GM21381 (cell line): ENCODE data around the gene HIVEP1.

Source experiments
- ATAC-seq: cut with Tn5 transposase; IDR thresholded peaks from one replicate; pipeline ENCODE4 v1.9.1; 2021; ENCODE audit warnings: mild to moderate bottlenecking, moderate library complexity; ENCODE audit not compliant: unreplicated experiment

HIVEP1 gene

GRCh38 chr6:12012038-12012557, at the start of gene HIVEP1:
Gene HIVEP1, plus strand, starts transcription at chr6:12012312. Its CDS starts 3,317 bp downstream, at chr6:12015629.
- ATAC-seq, result no peak

GRCh38 chr6:11963756-11964500, 48.2 kb upstream of the HIVEP1 start:
- no peak for ATAC-seq

GRCh38 chr6:11964729-11965335, 47.3 kb upstream of the HIVEP1 start:
- no peak for ATAC-seq

- ATAC-seq, result no peak
These were observed 46.6 kb upstream of the HIVEP1 start for GRCh38 chr6:11965499-11965898.

- ATAC-seq, result peak; percentile 62
These were observed 43.8 kb upstream of the HIVEP1 start for GRCh38 chr6:11968241-11968806.

GRCh38 chr6:11969092-11969491, 43.0 kb upstream of the HIVEP1 start:
- no peak for ATAC-seq

GRCh38 chr6:11970114-11970513, 42.0 kb upstream of the HIVEP1 start:
- no peak for ATAC-seq

- ATAC-seq, result no peak
These were observed 41.0 kb upstream of the HIVEP1 start for GRCh38 chr6:11971154-11971553.

GRCh38 chr6:11972270-11972669, 39.8 kb upstream of the HIVEP1 start:
- no peak for ATAC-seq

GRCh38 chr6:11972806-11973205, 39.3 kb upstream of the HIVEP1 start:
- no peak for ATAC-seq

GRCh38 chr6:11973238-11973637, 38.9 kb upstream of the HIVEP1 start:
- no peak for ATAC-seq

- ATAC-seq, result no peak
These were observed 38.0 kb upstream of the HIVEP1 start for GRCh38 chr6:11974089-11974488.

- peak; percentile 75 for ATAC-seq
These were observed 36.6 kb upstream of the HIVEP1 start for GRCh38 chr6:11975353-11975977.

- no peak for ATAC-seq
These were observed 35.6 kb upstream of the HIVEP1 start for GRCh38 chr6:11976489-11976888.

GRCh38 chr6:11977193-11977592, 34.9 kb upstream of the HIVEP1 start:
- ATAC-seq, result no peak

- no peak for ATAC-seq
These were observed 34.4 kb upstream of the HIVEP1 start for GRCh38 chr6:11977738-11978137.

- no peak for ATAC-seq
These were observed 33.7 kb upstream of the HIVEP1 start for GRCh38 chr6:11978169-11978987.

- no peak for ATAC-seq
These were observed 32.2 kb upstream of the HIVEP1 start for GRCh38 chr6:11979866-11980265.

- ATAC-seq, result no peak
These were observed 28.8 kb upstream of the HIVEP1 start for GRCh38 chr6:11983306-11983705.

- ATAC-seq, result no peak
These were observed 24.7 kb upstream of the HIVEP1 start for GRCh38 chr6:11987386-11987785.

- no peak for ATAC-seq
These were observed 22.7 kb upstream of the HIVEP1 start for GRCh38 chr6:11989386-11989785.
